ENCODE results near the gene LHFPL4.
A peak's percentile ranks its signal among the peaks of the same experiment; 100 is the strongest.
"Not testable (repeated sequence)": the region's sequence is repeated elsewhere in the genome, so short reads cannot be mapped to it uniquely, and the experiment has no call there.

The LHFPL4 gene

DNA sequence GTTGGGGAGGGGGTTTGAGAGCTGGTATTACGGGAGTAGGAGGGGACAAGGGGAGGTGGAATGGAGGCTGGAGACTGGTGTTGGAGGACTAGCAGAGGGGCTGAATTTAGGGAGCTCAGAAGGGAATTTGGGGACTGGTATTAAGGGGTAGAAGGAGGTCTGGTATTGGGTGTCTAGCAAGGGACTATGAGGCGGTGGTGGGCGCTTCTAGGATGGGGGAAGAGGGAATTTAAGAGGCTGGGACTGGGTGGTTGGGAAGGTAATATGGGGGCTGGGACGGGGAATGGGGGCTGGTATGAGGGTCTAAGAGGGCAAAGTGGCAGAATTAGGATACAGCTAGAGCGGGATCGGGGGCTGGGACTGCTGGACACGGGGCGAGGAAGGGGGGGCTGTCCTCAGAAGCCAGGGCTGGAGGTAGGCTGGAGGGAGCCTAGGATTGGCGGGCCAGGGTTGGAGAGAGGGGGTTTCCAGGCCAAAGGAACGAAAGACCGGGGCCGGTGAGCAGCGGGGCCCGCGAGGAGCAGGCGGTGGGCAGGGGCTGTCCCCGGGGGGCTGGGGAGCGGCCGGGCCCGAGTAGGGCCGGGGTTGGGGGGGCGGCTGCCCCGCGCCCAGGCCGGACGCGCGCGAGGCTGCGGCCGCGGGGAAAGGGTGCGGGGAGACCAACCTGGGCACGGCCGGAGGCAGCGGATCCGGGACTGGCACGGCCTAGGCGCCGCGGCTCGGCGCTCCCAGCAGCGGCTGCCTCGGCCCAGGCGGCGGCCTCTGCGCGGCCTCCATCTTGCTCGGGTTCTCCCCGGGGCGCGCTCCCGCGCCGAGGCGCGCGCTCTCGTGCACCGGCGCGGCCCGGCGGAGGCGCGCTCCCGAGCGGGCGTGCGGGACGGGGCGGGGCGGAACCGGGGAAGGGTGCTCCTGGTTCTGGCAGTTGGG, at the start of gene LHFPL4:
Gene LHFPL4, minus strand, starts transcription at position 802 of the 927 bp plus-strand sequence. CDS start 1,143 bp downstream, outside the sequence.
- DNase-seq, result no peak

DNA sequence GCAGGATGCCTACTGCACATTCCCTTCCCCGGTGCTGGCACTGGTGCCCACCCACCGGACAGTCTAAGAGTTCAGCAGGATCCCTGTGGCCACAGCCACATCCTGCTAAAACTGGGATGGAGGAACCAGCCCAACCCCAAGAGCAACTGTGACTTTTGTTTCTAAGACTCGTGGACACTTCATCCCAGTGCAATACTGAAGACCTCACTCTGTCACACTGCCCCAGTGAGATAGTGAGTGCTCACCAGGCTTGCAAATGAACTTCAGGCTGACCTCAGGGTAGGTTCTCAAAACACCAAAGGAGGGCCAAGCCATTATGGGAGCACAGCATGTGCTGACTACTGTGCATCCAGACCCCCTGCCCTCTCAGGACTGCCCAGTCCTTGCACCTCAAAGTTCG, 49.0 kb upstream of the LHFPL4 start:
- DNase-seq, result no peak

DNA sequence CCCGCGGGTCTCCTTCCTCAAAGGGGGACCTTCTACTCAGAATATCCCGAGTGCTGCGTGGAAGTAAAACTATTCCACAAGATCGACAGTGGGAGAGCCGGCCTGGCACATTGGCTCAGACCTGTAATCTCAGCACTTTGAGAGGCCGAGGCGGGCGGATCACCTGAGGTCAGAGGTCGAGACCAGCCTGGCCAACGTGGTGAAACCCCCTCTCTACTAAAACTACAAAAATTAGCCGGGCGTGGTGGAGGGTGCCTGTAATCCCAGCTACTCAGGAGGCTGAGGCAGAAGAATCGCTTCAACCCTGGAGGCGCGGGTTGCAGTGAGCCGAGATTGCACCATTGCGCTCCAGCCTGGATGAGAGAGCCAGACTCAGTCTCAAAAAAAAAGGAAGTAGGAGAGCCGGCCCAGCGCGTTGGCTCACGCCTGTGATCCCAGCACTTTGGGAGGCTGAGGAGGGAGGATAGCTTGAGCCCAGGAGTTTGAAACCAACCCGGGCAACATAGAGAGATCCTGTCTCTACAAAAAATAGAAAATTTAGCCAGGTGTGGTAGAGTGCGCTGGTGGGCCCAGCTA, 47.5 kb upstream of the LHFPL4 start:
- not testable (repeated sequence) for DNase-seq

DNA sequence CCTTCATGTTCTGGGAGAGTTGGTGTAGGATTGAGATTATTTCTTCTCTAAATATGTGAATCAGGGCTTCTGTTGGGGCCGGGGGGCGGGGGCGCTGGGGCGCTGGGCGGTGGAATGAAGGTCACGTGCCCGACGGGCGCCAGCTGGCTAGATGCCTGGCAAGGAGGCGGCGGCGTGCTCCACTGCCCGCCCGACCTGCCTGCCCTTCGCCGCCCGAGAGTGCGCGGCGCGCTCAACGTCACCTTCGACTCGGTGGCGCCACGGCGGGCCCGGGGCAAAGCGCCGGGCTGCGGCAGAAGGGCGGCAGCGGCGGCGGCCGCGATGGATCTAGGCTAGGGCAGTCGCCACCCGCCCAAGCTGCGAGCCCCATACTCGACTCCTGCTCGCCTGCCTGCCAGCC, 47.0 kb upstream of the LHFPL4 start:
- DNase-seq, result no peak

DNA sequence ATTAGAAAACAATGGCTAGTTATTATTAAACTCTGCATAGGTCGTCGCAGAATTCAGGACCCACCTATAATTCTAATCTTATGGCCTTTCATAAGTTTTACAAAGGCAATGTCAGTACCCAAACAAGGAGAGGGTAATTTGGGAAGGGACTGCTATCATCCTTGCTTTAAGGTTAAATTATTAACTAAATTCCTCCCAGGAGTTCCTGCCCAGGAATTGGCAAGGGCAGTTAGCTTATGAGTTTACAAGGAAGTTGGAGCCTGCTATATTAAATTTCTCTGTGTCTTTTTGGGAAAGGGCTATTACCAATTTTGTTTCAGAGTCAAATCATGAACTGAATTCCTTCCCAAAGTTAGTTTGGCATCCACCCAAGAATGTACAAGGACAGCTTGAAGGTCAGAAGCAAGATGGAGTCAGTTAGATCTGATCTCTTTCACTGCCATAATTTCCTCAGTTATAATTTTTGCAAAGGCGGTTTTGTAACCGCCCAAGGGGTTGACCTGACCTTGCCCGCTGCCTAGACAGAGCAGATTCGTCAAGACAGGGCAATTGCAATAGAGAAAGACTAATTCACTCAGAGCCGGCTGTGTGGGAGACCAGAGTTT, 45.3 kb upstream of the LHFPL4 start:
- no peak for DNase-seq

DNA sequence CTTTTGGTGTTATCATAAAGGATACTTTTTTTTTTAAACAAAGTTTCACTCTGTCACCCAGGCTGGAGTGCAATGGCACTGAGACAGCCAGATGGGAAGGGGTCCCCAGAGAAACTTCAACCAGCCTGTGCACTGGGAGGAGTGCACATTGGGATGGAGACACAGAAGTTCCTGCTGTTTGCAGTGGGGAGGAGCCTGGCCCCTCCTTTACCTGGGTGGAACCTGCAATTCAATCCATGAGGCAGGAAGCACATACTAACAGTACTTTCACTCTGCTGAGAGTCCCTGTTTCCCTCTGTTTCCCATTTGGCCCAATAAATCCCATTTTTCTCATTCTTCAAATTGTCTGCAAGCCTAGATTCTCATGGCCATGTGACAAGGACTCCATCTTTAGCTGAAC, 42.3 kb upstream of the LHFPL4 start:
- DNase-seq, result no peak

DNA sequence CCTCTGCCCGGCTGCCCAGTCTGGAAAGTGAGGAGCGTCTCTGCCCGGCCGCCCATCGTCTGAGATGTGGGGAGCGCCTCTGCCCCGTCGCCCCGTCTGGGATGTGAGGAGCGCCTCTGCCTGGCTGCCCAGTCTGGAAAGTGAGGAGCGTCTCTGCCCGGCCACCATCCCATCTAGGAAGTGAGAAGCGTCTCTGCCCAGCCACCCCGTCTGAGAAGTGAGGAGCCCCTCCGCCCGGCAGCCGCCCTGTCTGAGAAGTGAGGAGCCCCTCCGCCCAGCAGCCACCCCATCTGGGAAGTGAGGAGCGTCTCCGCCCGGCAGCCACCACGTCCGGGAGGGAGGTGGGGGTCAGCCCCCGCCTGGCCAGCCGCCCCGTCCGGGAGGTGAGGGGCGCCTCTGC, 38.2 kb upstream of the LHFPL4 start:
- DNase-seq, result not testable (repeated sequence)

DNA sequence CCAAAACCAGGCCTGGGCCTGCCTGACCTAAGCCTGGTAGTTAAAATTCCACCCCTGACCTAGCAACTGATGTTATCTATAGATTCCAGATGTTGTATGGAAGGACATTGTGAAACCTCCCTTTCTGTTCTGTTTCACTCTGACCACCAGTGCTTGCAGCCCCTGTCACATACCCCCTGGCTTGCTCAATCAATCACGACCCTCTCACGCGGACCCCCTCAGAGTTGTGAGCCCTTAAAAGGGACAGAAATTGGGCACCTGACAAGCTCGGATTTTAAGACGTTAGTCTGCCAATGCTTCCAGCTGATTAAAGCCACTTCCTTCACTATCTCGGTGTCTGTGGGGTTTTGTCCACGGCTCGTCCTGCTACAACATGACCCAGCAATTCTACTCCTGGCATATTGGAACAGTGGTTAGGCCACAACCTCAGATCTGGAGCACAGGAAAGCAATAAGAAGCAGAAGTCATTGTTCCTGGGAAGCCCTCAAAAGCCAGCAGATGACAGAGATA, 36.7 kb upstream of the LHFPL4 start:
- peak; percentile 57 for DNase-seq

DNA sequence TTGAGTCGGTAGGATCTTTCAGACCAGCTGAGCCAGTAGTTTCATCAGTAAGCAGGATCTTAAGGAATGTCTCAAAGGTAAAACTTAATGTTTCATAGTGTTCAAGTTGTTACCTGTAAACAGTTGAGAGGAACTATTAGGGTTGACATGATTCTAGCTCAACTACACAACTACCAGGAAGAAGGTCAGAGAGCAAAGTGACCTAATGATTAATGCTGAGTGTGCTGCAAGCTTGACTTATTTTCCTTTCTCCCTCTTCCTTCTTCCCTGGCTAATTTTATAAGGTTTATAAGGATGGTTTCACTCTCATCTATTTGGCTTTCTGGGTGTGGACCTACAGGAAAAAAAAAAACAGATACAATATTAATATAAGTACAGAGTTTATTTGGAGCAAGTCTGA, 30.2 kb upstream of the LHFPL4 start:
- DNase-seq, result no peak

DNA sequence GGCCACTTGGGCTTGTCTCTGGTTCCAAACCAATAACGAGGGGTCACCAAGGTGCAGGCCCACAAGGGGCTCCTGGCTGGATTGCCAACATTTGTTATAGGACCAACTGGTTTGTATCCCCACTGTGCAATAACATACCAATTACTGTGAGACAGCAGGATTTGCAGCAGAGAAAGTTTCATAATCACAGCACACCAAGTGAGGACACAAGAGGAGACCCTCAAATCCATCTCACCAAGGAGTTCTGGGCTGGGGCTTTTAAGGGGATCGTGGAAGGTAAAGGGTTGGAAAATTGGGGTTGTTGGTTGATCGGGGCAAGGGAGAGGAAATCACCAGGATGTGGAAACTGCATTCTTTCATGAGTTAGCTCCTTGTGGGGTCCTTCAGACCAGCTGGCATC, 29.7 kb upstream of the LHFPL4 start:
- no peak for DNase-seq

DNA sequence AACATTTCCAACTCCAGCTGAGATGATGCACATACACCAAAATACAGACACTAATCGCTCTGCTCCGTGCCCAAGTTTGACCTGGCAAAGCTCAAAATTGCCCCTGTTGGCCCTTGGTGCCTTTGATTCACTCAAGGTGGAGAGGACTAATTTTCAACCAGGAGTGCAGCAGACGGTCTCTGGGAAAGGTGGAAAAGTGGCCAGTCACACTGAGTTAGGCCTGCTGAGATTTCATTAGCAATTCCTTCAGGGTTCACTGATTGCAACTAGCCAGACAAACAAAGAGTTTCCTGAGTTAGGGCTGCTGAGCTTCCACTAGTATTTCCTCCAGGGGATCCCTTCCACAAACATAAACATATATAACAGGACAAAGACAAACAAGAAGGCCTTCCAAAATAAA, 28.7 kb upstream of the LHFPL4 start:
- DNase-seq, result no peak

DNA sequence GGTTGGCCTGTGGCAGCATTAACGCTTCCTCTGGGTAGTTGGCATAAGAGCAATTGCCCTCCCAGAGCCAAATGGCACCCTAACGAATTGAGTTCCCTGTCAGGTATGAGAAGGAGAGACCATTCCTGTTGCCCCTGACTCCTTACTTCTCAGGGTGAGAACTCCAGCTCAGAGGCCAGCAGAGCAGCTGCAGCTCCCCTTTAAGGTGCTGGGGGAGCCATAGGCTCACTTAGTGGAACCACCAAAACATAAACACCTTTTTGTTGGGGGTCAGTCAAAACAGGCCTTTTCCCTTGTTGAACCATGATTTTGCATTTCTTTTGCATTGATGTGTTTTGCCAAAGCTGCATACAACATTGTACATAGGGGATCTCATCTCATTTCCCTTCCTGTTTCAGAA, 28.1 kb upstream of the LHFPL4 start:
- no peak for DNase-seq

DNA sequence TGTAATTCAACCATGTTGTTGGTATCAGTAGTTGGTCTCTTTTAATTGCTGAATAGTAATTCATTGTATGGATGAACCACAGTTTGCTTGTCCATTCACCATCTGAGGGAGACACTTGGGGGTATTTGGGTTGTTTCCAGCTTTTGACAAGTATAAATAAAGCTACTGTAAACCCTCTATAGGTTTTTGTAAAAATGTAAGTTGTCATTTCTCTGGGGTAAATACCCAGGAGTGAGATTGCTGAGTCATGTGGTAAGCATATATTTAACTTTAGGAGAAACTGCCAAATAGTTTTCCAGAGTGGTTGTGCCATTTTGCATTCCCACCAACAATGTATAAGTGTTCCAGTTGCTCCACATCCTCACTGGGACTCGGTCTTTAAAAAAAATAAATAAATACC, 15.4 kb upstream of the LHFPL4 start:
- DNase-seq, result no peak

DNA sequence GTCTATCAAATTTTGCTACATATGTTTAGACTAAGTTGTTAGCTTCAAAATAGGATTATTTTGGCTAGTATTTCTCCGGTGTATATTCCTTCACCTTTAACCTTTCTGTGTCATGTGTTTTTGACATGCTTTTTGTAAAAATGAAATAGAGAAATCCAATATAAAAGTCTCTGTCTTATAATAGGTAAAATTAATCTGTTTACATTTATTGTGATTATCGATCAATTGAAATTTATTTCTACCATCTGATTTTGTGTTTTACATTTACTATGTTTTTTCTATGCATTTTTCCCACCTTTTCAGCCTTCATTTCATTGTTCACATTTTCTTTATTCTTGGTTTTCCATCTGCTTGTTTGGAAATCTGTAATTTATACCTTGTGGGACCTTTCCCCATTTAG, 11.7 kb upstream of the LHFPL4 start:
- DNase-seq, result no peak

DNA sequence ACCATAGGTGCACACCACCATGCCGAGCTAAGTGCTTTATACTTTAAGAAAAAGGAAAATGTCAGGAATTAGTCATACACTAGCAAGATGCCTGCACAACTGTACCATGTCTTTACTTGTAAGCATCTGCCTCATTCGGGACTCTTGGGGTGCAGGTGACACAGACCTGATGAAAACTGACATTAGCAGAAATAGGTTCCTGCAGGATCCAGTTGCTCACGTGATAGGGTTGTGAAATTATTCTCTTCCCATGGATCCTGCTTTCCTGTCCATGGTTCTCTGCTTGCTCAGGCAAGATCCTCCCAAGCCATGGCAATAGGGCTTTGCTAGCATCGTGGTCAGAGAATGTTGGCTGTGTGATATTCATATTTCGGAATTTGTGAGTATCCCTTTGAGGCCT, 10.2 kb upstream of the LHFPL4 start:
- no peak for DNase-seq

DNA sequence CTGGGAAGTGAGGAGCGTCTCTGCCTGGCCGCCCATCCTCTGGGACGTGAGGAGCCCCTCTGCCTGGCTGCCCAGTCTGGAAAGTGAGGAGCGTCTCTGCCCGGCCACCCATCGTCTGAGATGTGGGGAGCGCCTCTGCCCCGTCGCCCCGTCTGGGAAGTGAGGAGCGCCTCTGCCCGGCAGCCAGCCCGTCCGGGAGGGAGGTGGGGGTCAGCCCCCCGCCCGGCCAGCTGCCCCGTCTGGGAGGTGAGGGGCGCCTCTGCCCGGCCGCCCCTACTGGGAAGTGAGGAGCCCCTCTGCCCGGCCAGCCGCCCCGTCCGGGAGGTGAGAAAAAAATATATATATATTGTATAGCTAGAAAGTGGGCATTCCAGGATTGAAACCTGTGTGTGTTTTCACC, 6.4 kb upstream of the LHFPL4 start:
- DNase-seq, result not testable (repeated sequence)

DNA sequence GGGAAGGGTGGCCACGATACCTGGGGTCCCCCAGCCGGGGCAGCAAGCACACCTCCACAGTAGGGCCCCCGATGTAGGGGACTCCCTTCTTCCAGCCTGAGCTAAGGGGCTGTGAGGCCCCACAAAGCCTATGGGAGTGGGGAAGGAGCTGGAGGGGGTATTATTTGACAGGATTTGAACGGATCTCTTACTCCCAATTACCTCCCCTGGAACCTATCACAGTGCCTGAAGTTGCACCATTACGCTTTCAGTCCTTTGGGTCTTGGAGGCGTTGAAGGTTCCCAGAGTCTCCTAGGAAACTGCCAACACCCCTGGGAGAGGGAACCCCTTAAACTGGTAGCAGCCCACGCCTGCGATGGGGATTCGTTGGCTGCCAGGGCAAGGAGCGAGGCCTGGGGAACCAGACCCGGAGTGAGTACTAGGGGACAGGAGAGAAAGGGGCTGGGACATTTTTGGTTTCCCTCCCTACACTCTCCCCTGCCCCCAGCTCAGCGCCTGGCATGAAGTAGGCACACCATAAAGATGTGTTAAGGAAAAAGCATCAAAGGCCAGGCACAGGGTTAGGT, 409 bp upstream of the LHFPL4 start:
- DNase-seq, result no peak

DNA sequence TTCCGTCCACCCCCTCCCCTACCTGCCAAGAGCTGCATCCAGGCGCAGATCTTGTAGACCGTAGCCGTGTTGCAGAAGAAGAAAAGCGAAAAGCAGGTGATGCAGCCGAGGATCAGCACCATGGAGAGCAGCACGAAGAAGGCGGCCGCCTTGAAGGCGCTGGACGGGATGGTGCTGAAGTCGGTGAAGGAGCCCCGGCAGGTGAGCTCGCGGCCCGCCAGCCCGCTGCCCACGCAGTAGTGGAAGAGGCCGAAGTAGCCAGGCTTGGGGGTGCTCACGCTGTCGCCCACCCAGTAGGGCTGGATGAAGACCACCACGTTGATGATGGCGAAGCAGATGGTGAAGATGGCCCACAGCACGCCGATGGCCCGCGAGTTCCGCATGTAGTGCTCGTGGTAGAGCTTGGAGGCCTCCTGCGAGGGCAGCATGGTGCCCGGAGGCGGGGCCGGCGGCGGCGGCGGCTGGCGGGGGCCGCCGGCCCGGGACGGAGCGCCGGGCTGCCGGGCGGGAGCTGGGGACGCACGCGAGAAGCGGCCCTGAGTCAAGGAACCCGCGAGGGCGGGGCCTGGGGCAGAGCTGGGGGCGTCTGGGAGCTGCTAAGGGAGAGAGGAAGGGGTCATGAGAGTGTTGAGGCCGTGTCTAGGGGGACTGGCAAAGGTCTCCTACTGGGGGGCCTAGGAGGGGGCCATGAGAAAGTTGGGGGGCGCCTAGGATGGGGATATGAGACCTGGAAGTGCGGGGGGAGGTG, 1.2 kb downstream of the LHFPL4 start:
- no peak for DNase-seq

DNA sequence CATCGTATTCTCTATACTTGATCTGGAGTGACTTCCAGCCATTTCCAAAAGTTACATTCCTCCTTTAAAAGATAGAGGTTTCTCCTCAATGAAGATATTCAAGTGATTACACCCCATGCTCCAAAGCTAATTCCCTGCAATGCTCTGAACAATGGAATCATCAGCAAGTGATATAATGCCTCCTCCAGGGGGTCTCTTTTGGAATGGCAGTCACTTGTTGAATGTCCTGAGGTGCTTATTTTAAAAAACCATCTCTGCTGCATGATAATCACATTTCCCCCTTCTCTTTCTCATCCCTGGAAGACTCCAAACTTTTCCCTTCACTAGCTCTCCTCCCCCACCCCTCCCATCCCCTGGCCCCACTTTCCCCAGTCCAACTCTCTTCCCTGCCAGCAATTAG, 2.6 kb downstream of the LHFPL4 start:
- no peak for DNase-seq

DNA sequence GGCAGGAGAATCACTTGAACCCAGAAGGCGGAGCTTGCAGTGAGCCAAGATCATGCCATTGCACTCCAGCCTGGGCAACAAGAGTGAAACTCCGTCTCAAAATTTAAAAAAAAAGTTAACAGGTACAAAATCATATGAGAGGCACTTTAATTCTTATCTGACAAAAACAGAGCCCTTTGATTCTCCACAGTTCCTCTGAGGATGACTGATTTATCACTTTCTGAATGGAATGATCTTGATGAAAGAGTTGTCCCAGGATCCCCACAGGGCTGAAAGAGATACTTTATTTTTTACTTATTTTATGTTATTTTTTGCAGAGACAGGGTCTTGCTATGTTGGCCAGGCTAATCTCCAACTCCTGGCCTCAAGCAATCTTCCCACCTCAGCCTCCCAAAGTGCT, 4.0 kb downstream of the LHFPL4 start:
- no peak for DNase-seq

DNA sequence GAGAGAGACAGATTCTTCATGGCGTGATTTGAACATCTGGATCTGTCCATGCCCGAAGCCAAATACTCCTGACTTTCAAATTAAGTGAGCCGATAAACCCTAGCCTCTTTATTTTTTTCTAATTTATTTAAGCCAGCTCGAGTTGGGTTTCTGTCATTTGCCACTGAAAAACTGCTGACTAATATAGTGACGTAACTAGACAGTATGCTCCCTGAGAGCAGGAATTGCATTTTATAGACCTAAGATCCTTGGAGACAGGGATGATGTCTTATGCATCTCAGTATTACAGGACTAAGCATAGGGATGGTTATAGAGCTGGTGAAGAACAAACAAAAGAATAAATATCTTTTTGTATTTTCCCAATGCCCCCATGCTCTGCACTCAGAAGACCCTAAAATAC, 4.6 kb downstream of the LHFPL4 start:
- no peak for DNase-seq

DNA sequence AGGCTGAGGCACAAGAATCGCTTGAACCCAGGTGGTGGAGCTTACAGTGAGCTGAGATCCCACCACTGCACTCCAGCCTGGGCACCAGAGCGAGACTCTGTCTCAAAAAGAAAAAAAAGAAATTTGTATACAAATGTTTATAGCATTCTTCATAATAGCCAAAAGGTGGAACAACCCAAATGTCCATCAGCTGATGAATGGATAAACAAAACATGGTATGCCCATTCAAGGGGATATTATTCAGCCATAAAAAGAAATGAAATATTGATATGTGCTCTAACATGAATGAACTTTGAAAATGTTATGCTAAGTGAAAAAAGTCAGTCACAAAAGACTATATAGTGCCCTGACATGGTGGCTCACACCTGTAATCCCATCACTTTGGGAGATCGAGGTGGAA, 11.4 kb downstream of the LHFPL4 start:
- no peak for DNase-seq

DNA sequence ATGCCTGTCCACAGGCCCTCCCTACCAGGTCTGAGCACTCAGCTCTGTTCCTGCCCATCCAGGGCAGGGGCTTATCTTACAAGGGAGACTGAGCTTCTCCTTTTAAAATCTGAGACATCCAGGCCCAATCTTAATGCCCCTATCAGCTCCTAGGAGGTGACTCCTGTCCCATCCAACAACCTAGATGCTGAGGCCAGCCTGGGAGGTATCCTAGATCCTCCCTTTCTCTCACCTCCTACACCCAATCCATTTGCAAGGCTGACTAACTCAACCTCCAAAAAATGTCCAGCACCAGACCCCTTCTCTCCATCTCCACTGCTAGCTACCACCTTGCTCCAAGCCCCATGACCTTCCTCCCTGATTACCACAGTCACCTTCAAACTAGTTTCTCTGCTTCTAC, 17.4 kb downstream of the LHFPL4 start:
- DNase-seq, result no peak
